ENCODE data around the gene XPO1.
"Not testable (repeated sequence)": the region's sequence is repeated elsewhere in the genome, so short reads cannot be mapped to it uniquely, and the experiment has no call there.

XPO1 gene

DNA sequence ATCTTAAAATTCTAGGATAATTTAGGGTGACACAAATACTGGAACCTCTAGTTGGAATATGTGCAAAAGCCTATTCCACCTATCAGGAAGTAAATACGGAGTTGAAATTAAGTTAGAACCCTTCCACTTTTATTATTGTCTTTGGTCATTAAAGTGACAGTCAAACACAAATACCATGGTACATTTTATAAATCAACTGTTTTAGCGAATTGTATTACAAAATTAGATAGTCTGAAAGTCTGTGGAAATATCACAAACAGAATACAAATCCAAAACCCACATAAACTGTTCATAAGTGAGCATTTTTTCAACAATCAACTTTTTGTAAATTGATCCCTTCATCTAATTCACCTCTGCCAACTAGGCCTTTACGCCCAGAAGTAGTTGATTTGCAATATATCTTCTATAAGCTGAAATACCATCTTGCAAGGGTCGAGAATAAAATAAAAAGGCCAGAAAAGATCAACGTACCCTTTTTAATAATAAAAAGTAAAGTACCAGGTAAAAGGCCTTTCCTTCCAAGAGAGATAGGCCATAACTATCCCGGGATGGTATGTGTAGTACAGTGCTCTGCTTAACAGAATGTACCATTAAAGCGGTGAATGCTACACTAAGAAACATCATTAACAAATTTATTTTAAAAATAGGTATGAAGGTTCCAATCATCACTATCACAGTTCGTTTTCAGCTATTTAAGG is 68.6 kb downstream of the XPO1 start:
- DNase-seq (ENCODE audit: low read depth), result no peak

DNA sequence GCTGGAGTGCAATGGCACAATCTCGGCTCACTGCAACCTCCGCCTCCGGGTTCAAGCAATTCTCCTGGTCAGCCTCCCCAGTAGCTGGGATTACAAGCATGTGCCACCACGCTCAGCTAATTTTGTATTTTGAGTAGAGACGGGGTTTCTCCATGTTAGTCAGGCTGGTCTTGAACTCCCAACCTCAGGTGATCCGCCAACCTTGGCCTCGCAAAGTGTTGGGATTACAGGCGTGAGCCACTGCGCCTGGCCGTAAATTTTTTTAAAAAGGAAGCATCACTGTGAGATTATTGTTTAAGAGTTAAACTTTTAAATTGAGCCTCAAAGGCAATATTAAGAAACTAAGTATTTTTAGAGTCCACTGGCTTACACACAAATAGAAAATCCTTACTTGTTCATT is 69.9 kb downstream of the XPO1 start:
- DNase-seq (ENCODE audit: low read depth), result not testable (repeated sequence)

DNA sequence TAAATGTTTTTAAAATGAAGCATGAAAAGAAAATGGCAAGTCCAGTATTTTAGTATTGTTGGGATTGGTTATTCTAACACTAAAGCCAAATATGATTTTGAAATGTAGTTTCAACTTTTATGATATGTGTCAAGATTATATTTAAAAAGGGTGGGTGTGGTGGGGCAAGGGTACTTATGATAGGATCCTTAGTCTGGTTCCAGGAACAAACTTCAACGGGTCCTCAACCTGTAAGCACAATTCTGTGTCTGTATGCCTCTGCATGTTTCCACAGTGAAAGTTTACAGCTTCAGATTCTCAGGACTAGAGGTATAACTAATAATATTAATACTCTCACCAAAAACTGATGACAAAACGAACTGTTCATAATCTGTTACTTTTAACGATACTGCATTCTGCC is 73.1 kb downstream of the XPO1 start:
- DNase-seq (ENCODE audit: low read depth), result no peak

DNA sequence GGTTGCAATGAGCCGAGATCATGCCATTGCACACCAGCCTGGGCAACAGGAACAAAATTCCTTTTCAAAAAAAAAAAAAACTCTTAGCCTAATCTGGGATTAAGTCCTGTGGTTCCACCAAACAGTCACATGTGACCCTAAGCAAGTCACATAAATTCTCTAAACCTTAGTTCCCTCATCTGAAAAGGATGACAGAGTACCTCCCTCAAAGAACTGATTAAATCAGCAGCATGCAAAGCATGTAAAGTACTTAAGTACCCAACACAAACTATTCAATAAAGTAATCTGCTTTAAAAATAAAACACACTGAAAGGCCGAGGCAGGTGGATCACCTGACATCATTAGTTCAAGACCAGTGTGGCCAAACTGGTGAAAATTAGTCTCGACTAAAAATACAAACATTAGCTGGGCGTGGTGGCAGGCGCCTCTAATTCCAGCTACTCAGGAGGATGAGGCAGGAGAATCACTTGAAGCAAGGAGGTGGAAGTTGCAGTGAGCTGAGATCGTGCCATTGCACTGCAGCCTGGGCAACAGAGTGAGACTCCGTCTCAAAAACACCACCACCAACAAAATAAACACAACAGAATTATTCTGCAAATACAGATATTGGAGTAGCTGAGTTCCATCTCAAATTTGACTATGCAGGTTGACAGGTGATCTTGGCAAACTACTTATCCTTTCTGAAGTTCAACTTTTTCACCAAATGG is 74.2 kb downstream of the XPO1 start:
- DNase-seq (ENCODE audit: low read depth), result no peak

DNA sequence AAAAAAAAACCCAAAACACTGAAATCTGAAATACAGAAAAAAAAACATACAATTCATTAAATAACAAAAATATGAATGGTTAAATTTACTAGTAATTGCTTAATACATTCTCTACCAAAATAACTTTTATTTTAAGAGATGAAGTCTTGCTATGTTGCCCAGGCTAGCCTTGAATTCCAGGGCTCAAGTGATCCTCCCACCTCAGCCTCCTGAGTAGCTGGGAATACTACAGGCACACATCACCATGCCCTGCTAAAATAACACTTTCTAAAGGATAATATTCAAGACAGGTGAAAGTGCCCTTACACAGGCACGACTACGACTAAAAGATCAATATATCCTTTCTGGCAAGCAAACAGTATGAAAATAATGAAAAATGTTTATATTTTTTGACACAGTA is 76.8 kb downstream of the XPO1 start:
- no peak for DNase-seq (ENCODE audit: low read depth)

DNA sequence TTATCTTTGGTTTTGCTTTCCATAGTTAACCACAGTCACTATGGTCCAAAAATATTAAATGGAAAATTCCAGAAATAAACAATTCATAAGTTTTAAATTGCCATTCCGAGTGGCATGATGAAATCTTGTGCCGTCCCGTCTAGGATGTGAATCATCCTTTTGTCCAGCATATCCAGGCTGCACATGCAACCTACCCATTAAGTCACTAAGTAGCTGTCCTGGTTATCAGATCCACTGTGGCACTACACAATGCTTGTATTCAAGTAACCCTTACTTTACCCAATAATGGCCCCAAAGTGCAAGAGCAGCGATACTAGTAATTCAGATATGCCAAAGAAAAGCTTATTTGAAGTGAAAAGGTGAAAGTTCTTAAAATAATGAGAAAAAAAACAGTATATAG is 78.0 kb downstream of the XPO1 start:
- no peak for DNase-seq (ENCODE audit: low read depth)

DNA sequence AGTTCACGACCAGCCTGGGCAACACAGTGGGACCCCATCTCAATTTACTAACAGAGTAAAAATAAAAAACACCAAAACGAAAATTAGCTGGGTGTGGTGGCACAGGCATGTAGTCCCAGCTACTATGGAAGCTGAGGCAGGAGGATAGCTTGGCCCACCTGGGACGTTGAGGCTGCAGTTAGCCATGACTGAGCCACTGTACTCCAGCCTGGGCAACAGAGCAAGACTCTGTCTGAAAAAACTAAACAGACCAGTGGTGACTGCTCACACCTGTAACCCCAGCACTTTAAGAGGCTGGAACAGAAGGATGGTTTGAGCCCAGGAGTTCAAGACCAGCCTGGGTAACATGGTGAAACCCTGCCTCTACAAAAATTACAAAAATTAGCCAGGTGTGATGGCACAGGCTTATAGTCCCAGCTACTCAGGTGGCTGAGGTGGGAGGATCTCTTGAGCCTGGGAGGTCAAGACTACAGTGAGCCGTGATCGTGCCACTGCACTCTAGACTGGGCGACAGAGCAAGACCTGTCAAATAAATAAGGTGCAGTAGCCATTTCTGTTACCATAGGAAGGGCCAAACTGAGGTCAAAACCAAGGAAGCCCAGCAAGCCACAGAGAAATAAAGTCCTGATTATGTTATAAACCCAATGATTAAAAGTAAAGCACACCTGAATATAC is 81.3 kb downstream of the XPO1 start:
- no peak for DNase-seq (ENCODE audit: low read depth)

DNA sequence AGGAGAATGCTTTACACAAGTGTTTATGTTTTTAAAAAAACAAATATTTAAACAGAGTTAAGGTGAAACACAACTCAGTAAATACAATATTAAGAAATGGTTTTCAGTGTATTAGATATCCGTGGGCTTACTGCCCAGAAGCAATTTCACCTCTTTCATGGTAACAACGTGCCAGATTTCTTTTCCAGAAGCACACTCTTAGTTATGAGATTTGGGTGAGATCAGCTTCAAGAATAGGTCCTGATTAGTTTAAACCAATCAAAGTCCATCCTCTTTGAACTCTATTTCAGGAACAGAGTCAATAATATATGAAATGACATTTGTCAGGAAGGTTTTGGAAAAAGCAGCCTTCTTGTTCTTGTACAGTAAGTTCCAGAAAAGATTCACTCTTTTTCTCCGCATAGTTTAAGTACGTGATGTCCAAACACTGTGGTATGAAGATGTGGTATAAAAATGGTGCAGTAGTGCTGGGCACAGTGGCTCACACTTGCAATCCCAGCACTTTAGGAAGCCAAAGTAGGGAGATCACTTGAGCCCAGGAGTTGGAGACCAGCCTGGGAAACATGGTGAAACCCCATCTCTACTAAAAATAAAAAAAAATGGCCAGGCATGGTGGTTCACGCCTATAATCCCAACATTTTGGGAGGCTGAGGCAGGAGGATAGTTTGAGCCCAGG is 81.9 kb downstream of the XPO1 start:
- no peak for DNase-seq (ENCODE audit: low read depth)

DNA sequence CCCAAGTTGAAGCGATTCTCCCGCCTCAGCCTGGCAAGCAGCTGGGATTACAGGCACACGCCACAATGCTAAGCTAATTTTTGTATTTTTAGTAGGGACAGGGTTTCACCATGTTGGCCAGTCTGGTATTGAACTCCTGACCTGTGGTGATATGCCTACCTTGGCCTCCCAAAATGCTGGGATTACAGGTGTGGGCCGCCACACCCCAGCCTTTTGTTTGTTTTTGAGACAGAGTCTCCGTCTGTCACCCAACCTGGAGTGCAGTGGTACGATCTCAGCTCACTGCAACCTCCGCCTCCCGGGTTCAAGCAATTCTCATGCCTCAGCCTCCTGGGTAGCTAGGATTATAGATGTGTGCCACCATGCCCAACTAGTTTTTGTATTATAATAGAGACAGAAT is 83.2 kb downstream of the XPO1 start:
- DNase-seq (ENCODE audit: low read depth), result not testable (repeated sequence)

DNA sequence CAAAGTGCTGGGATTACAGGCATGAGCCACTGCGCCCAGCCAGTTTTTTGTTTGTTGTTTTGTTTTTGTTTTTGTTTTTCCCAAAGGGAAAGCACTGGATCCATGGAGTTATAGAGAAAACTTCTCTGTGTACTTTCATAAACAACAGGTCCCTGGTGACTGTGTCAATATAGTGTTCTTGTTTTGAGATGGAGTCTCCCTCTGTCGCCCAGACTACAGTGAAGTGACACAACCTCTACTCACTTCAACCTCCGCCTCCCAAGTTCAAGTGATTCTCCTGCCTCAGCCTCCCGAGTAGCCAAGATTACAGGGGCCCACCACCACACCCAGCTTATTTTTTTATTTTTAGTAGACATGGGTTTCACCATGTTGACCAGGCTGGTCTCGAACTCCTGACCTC is 83.8 kb downstream of the XPO1 start:
- no peak for DNase-seq (ENCODE audit: low read depth)

DNA sequence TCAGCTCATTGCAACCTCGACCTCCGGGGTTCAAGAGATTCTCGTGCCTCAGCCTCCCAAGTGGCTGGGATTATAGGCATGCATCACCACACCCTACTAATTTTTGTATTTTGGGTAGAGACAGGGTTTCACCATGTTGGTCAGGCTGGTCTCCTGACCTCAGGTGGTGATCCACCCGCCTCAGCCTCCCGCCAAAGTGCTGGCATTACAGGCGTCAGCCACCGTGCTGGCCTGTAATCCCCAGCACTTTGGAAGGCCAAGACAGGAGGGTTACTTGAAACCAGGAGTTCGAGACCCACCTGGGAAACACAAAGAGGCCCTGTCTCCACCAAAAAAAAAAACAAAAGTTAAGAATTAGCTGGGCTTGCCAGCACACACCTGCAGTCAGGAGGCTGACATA is 85.8 kb downstream of the XPO1 start:
- no peak for DNase-seq (ENCODE audit: low read depth)

DNA sequence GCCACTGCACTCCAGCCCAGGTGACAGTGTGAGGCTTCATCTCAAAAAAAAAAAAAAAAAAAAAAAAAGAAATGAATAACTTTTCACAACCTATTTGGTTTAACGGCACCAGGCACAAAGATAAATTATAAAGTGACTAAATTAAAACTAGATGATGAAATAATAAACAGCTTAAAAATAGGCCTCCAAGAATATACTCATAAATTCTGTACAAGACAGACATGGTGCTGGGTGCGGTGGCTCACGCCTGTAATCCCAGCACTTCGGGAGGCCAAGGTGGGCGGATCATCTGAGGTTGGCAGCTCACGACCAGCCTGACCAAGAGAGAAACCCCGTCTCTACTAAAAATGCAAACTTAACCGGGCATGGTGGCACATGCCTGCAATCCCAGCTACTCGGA is 87.0 kb downstream of the XPO1 start:
- no peak for DNase-seq (ENCODE audit: low read depth)

DNA sequence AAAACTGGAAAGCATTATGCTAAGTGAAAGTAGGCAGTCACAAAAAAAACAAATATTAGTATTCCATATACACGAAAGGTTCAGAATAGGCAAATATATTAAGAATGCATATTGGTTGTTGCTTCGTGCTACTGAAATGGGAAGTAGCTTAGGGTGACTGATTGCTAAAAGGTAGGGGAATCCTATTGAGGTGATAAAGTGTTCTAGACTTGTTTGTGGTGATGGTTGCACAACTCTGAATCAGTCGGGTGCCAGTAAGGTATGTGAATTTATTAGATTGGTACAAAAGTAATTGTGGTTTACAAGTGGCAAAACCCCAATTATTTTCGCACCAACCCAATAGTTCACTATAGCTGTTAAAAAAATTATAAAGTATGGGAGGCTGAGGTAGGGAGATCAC is 88.0 kb downstream of the XPO1 start:
- no peak for DNase-seq (ENCODE audit: low read depth)

DNA sequence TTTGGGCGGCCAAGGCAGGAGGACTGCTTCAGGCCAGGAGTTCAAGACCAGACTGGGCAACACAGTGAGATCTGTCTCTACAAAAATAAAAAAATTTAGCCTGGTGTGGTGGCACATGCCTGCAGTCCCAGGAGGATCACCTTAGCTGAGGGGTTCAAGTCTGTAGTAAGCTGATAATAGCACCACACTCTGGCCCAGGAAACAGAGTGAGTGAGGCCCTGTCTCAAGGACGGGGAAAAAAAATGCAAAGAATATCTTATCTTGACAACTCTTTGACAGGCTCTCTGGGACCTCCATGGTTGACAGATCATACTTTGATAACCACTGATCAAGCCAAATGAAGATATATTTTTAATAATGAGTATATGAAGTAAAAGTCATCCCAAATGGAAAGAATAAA is 89.9 kb downstream of the XPO1 start:
- no peak for DNase-seq (ENCODE audit: low read depth)

DNA sequence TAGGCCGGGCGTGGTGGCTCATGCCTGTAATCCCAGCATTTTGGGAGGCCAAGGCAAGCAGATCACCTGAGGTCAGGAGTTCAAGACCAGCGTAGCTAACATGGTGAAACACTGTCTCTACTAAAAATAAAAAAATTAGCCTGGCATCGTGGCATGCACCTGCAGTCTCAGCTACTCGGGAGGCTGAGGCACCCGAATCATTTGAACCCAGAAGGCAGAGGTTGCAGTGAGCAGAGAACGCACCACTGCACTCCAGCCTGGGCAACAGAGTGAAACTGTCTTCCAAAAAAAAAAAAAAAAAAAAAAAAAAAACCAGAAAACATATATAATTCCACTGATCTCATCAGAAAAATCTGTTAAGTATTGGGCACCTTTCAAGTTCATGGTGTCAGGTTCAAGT is 91.2 kb downstream of the XPO1 start:
- DNase-seq (ENCODE audit: low read depth), result not testable (repeated sequence)

DNA sequence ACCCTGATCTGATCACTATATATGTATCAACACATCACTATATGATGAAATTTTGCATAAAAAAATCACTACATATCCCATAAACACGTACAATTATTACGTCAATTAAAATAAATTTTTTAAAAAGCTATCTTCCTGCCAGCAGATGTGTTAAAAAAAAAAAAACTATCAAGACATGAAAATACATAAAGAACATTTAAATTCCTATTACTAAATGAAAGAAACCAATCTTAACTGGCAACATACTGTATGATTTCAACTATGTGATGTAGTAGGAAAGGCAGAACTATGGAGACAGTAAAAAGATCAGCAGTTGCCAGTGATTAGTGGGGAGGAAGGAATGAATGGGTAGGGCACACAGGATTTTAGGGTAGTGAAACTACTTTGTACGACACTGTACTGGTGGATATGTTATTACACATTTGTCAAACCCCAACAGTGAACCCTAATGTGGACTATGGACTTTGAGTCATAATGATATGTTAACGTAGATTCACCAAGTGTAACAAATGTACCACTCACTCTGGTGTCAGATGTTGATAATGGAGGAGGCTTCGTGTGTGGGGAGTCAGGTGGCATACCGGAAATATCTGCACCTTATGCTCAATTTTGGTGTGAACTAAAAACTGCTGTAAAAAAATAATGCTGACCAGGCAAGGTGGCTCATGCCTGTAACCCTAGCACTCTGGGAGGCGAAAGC is 94.7 kb downstream of the XPO1 start:
- DNase-seq (ENCODE audit: low read depth), result no peak

DNA sequence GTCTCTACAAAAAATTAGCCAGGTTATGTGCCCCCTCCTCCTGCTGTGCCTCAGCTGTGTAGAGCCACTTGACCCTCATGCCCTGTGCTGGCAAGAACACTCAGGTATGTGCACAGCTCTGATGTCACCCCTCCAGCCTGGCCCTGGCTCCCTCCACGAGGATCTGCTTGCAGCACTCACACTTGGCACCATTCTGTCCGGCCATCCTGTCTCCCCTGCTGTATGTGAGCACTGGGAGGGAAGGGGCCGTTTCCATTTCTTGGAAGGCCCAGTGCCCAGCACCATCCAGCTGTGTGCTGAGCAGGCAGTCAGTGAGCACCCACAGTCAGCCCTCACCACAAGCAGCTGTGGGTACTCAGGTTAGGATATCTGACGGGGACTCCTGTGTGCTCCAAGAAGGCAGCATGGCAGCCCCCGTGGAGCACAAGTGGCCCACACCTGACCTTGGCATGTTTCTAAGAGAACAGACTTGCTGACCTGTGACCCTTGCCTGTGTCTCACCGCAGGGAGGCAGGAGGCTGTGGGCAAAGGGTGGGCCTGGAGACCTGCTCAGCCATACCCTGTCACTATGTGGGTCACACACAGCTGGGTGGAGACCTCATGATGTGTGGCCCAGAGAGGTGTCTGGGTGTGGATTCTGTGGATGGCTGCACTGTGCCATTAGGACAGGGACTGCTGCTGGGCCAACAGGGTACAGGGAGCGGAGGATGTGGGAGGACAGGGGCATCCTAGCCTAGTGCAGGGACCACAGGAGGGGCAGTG is 98.7 kb downstream of the XPO1 start:
- no peak for DNase-seq (ENCODE audit: low read depth)

DNA sequence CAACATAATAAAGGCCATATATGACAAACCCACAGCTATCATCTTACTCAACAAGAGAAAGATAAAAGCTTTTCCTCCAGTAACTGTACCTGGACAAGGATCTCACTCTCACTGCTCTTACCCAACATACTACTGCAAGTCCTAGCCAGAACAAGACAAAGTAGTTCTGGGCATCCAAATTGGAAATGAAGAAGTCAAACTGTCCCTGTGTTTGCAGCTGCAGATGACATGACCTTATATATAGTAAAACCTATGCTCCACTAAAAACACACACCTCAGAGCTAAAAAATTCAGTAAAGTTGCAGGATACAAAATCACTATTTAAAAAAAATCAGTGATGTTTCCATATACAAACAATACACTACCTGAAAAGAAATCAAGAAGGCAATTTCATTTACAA is 99.5 kb downstream of the XPO1 start:
- DNase-seq (ENCODE audit: low read depth), result no peak

DNA sequence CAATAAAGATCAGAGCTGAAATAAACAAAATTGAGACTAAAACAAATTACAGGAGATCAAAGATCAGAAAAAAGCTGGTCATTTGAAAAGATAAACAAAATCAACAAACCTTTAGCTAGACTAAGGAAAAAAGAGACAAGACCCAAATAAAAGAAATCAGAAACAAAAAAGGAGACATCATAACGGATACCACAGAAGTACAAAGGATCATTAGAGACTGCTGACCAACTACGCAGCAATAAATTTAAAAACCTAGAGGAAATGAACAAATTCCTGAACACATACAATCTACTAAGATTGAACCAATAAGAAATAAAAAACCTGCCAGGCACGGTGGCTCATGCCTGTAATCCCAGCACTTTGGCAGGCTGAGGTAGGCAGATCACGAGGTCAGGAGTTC is 101.0 kb downstream of the XPO1 start:
- no peak for DNase-seq (ENCODE audit: low read depth)

DNA sequence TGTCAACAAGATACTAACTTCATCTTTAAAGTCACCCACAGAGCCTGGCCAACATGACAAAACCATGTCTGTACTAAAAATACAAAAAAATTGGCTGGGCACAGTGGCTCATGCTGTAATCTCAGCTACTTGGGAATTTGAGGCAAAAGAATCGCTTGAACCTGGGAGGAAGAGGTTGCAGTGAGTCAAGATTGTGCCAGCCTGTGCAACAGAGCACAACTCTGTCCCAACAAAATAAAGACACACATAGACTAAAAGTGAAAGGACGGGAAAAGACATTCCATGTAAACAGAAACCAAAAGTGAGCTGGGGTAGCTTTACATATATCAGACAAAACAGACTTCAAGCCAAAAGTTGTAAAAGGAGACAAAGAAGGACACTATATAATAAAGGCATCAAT is 102.1 kb downstream of the XPO1 start:
- no peak for DNase-seq (ENCODE audit: low read depth)

DNA sequence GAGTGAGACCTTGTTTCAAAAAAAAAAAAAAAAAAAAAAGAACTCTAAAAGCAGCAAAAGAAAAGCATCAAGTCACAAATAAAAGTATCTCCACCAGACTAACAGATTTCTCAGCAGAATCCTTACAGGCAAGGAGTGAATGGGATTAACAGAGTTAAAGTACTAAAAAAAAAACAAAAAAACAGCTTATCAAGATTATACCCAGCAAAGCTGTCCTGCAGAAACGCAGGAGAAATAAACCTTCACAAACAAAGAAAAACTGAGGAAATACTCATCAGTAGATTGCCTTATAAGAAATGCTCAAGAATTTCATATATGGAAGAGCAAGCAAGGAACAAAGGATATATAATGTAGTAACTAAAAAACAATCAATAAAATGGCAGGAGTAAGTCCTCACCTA is 102.9 kb downstream of the XPO1 start:
- DNase-seq (ENCODE audit: low read depth), result no peak

DNA sequence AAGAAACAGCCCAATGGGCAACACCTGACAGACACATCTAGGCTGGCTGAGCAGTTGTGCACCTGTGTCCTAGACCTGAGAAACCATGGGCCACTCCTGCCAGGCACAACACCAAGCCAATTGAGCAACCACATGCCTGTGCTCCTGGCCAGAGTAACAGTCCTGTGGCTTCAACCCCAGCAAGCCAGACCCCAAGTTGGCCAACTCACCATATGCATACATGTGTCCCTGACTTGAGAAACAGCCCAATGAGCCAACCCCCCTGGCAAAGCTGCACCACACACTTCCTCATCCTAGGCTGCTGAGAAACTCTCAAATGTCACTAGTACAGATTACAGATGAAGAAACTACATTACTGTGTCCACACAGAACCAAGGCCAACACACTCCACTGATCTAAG is 103.8 kb downstream of the XPO1 start:
- no peak for DNase-seq (ENCODE audit: low read depth)
